Left ventricle myocardium inferior (tissue), 1 donor: ENCODE measurements around the gene SLC29A4. TPM values are rescaled to one million over a fixed set of nuclear protein-coding genes. Genes with fewer than 3 reads are reported as not detected.
"Not testable (repeated sequence)": the region's sequence is repeated elsewhere in the genome, so short reads cannot be mapped to it uniquely, and the experiment has no call there.

Experiments
- DNase-seq: peaks from one replicate; pipeline ENCODE4 v3.0.0-alpha.2; 2020
- H3K27ac ChIP-seq: fragments of 200-600 bp; replicated peaks from 2 replicates; pipeline ENCODE4 v1.8.0; 2021
- H3K27me3 ChIP-seq: fragments of 200-600 bp; 2 replicates; pipeline ENCODE4 v1.8.0; 2021; ENCODE audit warnings: low read depth
- H3K36me3 ChIP-seq: fragments of 200-600 bp; 2 replicates; pipeline ENCODE4 v1.8.0; 2021
- H3K4me1 ChIP-seq: fragments of 200-600 bp; 2 replicates; pipeline ENCODE4 v1.8.0; 2021
- H3K4me3 ChIP-seq: fragments of 200-600 bp; 2 replicates; pipeline ENCODE4 v1.8.0; 2021; ENCODE audit warnings: mild to moderate bottlenecking, moderate library complexity
- H3K9me3 ChIP-seq: fragments of 200-600 bp; replicated peaks from 2 replicates; pipeline ENCODE4 v1.8.0; 2021
- CTCF ChIP-seq: fragments of 200-600 bp; IDR thresholded peaks from 2 replicates; pipeline ENCODE4 v1.8.0; 2021; ENCODE audit warnings: antibody characterized with exemption, mild to moderate bottlenecking, borderline replicate concordance
- intact Hi-C: fragments of 100-400 bp; cut with micrococcal nuclease; formaldehyde crosslinking; loops from one replicate; pipeline ENCODE4 v1.11.0; 2022
- total RNA-seq: library from RNA; stranded (reverse); fragmentation: NEBNext Ultra II Directional; extraction: Animal tissue kit (Norgen Biotek cat#: 25700); gene quantifications from one replicate; pipeline ENCODE4 v1.2.1, GENCODE V29; 2021
- donor health status: DM: no; HTN: yes; CAD: no; lungs with severe emphysema.

The SLC29A4 gene
- total RNA-seq, 1 donor from 2014 or later: 3.7 TPM

- peaks cover 82% of the 10 kb centered on the region for H3K36me3 ChIP-seq
- H3K9me3 ChIP-seq: peaks cover 15% of the 10 kb centered on the region
- H3K27me3 ChIP-seq: no peaks in the 10 kb centered on the region
- intact Hi-C loops: no loop called here
- DNase-seq: no peak
- TF ChIP-seq CTCF: no peak
- H3K4me1 ChIP-seq: no peaks in the 10 kb centered on the region
- no peak overlapping the region for H3K27ac ChIP-seq
- no peak overlapping the region for H3K4me3 ChIP-seq
Measured at GRCh38 chr7:5314864-5315263, 32.1 kb downstream of the SLC29A4 start.

GRCh38 chr7:5315761-5316160 lies 33.0 kb downstream of the SLC29A4 start:
- Histone ChIP-seq H3K36me3 (peaks cover 82% of the 10 kb centered on the region), H3K4me3 (no peak overlapping the region), H3K9me3 (peaks cover 16% of the 10 kb centered on the region), H3K27me3 (no peaks in the 10 kb centered on the region), H3K27ac (no peak overlapping the region), H3K4me1 (no peaks in the 10 kb centered on the region)
- TF ChIP-seq CTCF: no peak
- intact Hi-C loops: no loop called here
- no peak for DNase-seq

- intact Hi-C loops, DNase-seq, H3K4me3 ChIP-seq, H3K27me3 ChIP-seq, H3K4me1 ChIP-seq, H3K27ac ChIP-seq: not testable (repeated sequence)
- peaks cover 86% of the 10 kb centered on the region for H3K36me3 ChIP-seq
- peaks cover 16% of the 10 kb centered on the region for H3K9me3 ChIP-seq
Measured at GRCh38 chr7:5318613-5319012, 35.9 kb downstream of the SLC29A4 start.

DNA sequence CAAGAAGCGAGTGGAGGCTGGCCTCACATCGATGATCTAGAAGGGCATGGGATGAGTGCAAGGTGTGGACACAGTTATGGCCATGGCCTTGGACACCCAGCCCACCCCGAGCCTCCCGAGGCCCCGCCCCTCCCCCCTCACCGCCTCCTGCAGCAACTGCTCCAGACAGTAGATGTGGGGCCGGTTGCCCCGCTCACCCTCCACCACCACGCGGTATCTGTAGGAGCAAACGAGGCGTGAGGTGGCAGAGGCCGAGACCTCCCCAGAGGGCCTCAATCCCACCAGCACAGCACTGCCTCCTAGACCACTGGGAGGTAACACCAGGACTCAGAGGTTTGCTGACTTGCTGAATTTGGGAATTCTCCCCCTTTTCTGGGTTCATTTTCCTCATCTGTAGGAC lies 37.6 kb downstream of the SLC29A4 start:
- no peak for DNase-seq
- H3K27me3 ChIP-seq: no peaks in the 10 kb centered on the region
- H3K4me3 ChIP-seq: no peak overlapping the region
- H3K36me3 ChIP-seq: peaks cover 89% of the 10 kb centered on the region
- no peak overlapping the region for H3K27ac ChIP-seq
- H3K9me3 ChIP-seq: peaks cover 16% of the 10 kb centered on the region
- H3K4me1 ChIP-seq: no peaks in the 10 kb centered on the region
- no peak for TF ChIP-seq CTCF
- intact Hi-C loops: no loop called here

GRCh38 chr7:5320802-5321396 lies 38.2 kb downstream of the SLC29A4 start:
- Histone ChIP-seq H3K36me3 (peaks cover 84% of the 10 kb centered on the region), H3K27me3 (no peaks in the 10 kb centered on the region), H3K4me3 (no peak overlapping the region), H3K4me1 (no peaks in the 10 kb centered on the region), H3K9me3 (peaks cover 16% of the 10 kb centered on the region), H3K27ac (no peak overlapping the region)
- DNase-seq: no peak
- intact Hi-C loops: no loop called here
- TF ChIP-seq CTCF: no peak

DNA sequence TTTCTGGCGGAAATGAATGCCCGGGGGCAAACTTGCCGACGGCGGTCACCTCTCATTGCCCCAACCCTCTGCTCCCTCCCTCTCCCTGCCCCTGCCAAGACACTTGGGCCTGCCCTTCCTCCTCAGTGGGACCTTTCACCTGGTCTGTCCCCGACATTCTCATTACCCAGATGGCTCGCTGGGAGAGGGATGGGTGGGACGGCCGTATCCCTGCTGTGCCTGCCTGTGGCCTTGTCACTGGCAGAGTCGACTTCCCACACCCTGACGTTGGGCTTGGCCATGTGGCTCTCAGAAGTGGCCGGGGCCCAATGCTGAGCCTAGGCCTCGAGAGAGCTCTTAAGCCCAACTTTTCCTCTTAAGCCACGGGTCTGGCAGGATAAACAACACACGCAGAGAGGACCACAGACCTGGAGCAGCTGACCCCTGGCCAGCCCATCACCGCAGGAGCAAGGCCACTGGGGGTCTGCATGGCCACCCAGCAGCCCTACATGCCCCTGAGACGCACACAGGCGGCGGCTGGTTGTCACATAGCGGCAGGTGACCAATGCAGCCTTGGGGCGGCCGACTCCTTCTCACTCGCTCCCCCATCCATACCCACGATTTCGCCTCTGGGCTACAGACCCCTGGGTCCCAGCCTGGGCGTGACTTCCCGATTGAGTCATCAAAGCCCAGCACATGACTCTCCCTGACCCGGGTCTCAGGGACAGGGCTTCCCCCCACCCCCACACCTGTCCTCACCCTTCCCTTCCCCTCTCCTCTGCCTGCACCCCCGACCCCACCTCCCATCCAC lies 40.1 kb downstream of the SLC29A4 start:
- Histone ChIP-seq H3K27ac (no peak overlapping the region), H3K4me3 (no peak overlapping the region), H3K4me1 (peaks cover 4% of the 10 kb centered on the region), H3K9me3 (peaks cover 16% of the 10 kb centered on the region), H3K27me3 (no peaks in the 10 kb centered on the region), H3K36me3 (peaks cover 71% of the 10 kb centered on the region)
- DNase-seq: no peak
- intact Hi-C loops: no loop called here
- TF ChIP-seq CTCF: no peak

- H3K9me3 ChIP-seq, H3K4me1 ChIP-seq, H3K27me3 ChIP-seq, H3K4me3 ChIP-seq, intact Hi-C loops, DNase-seq, H3K27ac ChIP-seq: not testable (repeated sequence)
- peaks cover 71% of the 10 kb centered on the region for H3K36me3 ChIP-seq
Measured at GRCh38 chr7:5323800-5324781, 41.3 kb downstream of the SLC29A4 start.
